ENCODE results near the gene TFG.

- TF ChIP-seq CTCF (IDR thresholded peaks at IDR 0.05; ENCODE audit: low read length) (no peak), EZH2phosphoT487 (IDR thresholded peaks at IDR 0.05; ENCODE audit: low read length) (no peak), EZH2 (optimal IDR thresholded peaks at IDR 0.05; ENCODE audit: low read depth, low read length) (no peak)
Measured at GRCh38 chr3:100717063-100717462, 7.8 kb downstream of the TFG start.

Measured in MM.1S (cell line).